ENCODE measurements around the gene AUTS2.

Gene AUTS2

DNA sequence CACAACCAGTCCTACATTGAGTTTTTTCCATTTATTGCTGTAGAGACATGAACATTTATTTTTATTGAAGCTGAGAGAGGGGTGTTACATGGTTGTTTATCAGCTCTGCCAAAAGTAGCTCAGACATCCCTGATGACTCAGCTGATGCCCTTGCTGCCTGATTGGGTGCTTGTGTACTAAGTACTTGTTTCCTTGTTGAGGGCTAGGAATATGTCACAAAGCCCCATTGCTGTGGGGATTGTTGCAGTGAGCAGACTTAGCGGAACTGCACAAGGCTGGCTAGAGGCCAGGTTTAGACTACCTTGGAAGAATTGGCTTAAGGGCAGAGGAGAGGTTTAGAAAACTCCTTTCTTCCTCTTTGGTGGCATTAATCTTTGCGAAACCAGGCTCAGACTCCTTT is 110.6 kb downstream of the AUTS2 start:
- no peak overlapping the region for H3K9ac ChIP-seq (ENCODE audit: insufficient read length, low read depth)
- no peaks in the 10 kb centered on the region for H3K9me3 ChIP-seq (ENCODE audit: insufficient read depth, low read length)
- no peak overlapping the region for H3K4me3 ChIP-seq (ENCODE audit: insufficient read length, low read depth)
- TF ChIP-seq SUZ12 (IDR thresholded peaks at IDR 0.05; ENCODE audit: extremely low read depth, insufficient read depth, insufficient read length) (no peak), ZNF274 (IDR thresholded peaks at IDR 0.05; ENCODE audit: low read depth, low read length) (no peak), YY1 (IDR thresholded peaks at IDR 0.05; ENCODE audit: insufficient read depth, insufficient read length) (no peak)
- no peaks in the 10 kb centered on the region for H3K27me3 ChIP-seq (ENCODE audit: insufficient read depth, insufficient read length)
- no peaks in the 10 kb centered on the region for H3K36me3 ChIP-seq (ENCODE audit: insufficient read depth, insufficient read length, low read length)
- no peak for DNase-seq (ENCODE audit: low read depth, low spot score)
- H3K4me1 ChIP-seq (ENCODE audit: insufficient read depth, insufficient read length), result no peaks in the 10 kb centered on the region

DNA sequence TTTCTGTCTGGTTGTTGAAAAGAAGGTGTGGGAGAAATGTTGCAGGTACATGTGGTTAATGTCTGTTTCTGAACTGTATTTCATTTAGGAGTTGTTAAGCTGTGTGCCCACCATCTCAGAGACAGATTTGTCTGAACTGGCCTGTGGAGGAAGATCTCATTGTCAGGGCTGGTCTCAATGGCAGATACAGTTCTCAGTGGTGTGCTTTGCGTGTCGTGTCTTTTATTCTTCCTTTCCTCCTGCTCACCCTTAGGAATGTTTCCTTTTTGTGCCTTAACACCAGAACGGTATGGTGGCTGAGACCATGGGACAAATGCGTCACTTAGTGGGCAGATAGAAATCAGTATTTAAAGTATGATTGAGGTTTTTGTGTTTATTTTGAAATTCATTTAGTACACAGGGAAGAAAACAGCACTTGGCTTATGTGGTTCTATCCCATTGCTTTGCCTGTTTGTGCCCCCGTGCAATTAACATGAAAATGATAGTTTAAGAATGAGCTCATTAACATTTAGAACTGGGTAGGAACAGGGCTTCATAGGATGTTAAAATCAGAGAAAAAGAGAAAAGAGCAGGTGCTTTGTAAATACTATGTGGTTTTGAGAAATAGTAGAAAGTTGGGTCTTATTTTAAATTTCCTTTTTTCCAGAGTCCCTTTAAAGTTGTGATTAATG is 112.6 kb downstream of the AUTS2 start:
- no peak for DNase-seq (ENCODE audit: low read depth, low spot score)
- no peaks in the 10 kb centered on the region for H3K4me1 ChIP-seq (ENCODE audit: insufficient read depth, insufficient read length)
- H3K27me3 ChIP-seq (ENCODE audit: insufficient read depth, insufficient read length), result no peaks in the 10 kb centered on the region
- TF ChIP-seq SUZ12 (IDR thresholded peaks at IDR 0.05; ENCODE audit: extremely low read depth, insufficient read depth, insufficient read length) (no peak), YY1 (IDR thresholded peaks at IDR 0.05; ENCODE audit: insufficient read depth, insufficient read length) (no peak), ZNF274 (IDR thresholded peaks at IDR 0.05; ENCODE audit: low read depth, low read length) (no peak)
- H3K9ac ChIP-seq (ENCODE audit: insufficient read length, low read depth), result no peak overlapping the region
- H3K36me3 ChIP-seq (ENCODE audit: insufficient read depth, insufficient read length, low read length), result no peaks in the 10 kb centered on the region
- H3K9me3 ChIP-seq (ENCODE audit: insufficient read depth, low read length), result no peaks in the 10 kb centered on the region
- no peak overlapping the region for H3K4me3 ChIP-seq (ENCODE audit: insufficient read length, low read depth)

DNA sequence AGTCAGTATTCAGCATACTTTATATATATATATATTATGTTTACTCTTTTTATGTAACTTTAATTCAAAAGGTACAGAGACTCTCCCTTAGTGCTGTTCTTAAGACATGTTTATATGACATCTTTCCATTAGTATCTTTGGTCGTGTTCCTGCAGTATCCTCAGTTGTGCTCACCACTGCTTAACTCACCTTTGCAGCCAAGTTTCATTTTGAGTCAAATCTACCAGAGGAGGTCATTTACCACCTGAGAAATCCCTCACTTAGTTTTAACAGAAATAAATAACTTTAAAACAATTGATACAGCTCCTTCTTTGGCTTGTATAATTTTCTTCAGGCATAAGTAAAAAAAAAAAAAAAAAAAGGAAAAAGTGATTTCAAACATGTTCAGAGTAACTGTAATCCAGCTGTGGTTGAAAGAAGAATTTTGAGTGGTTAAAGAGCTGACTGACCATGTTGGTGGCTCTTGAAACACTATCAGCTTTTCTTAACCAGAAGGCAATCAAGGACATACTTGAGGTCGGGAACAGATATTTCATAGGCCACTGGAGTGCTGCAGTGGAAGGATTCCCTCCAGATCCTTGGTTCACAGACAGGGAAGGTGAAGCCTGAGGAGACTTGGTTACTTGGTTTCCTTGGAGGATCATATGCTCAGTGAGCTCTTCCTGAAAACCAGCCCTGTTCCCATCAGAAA is 116.8 kb downstream of the AUTS2 start:
- TF ChIP-seq YY1 (IDR thresholded peaks at IDR 0.05; ENCODE audit: insufficient read depth, insufficient read length) (no peak), ZNF274 (IDR thresholded peaks at IDR 0.05; ENCODE audit: low read depth, low read length) (no peak)
- Histone ChIP-seq H3K4me3 (ENCODE audit: insufficient read length, low read depth) (no peak overlapping the region), H3K27me3 (ENCODE audit: insufficient read depth, insufficient read length) (no peaks in the 10 kb centered on the region), H3K9me3 (ENCODE audit: insufficient read depth, low read length) (no peaks in the 10 kb centered on the region), H3K4me1 (ENCODE audit: insufficient read depth, insufficient read length) (no peaks in the 10 kb centered on the region), H3K36me3 (ENCODE audit: insufficient read depth, insufficient read length, low read length) (no peaks in the 10 kb centered on the region), H3K9ac (ENCODE audit: insufficient read length, low read depth) (no peak overlapping the region)
- DNase-seq (ENCODE audit: low read depth, low spot score), result no peak

DNA sequence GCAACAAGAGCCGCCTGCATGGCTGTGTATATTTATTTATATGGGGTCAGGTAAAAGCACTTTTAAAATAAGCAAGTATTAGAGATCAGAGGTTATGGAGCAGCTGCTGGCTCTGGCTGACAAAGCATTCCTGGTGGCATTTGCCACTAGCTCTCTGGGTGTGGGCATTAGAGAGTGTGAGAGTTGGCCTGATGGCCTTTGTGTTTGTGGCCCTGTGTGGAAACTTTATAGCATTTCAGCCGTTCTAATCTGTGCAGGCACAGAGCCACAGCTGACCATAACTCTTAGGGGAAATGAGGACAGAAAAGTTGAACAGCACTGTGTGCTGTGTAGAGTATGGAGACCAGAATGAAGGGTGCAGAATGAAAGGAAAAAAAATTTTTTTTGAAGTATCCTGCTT is 118.9 kb downstream of the AUTS2 start:
- no peak overlapping the region for H3K4me3 ChIP-seq (ENCODE audit: insufficient read length, low read depth)
- no peaks in the 10 kb centered on the region for H3K36me3 ChIP-seq (ENCODE audit: insufficient read depth, insufficient read length, low read length)
- H3K9me3 ChIP-seq (ENCODE audit: insufficient read depth, low read length), result no peaks in the 10 kb centered on the region
- no peaks in the 10 kb centered on the region for H3K27me3 ChIP-seq (ENCODE audit: insufficient read depth, insufficient read length)
- TF ChIP-seq SUZ12 (IDR thresholded peaks at IDR 0.05; ENCODE audit: extremely low read depth, insufficient read depth, insufficient read length) (no peak), YY1 (IDR thresholded peaks at IDR 0.05; ENCODE audit: insufficient read depth, insufficient read length) (no peak)
- DNase-seq (ENCODE audit: low read depth, low spot score), result no peak
- no peak overlapping the region for H3K9ac ChIP-seq (ENCODE audit: insufficient read length, low read depth)
- H3K4me1 ChIP-seq (ENCODE audit: insufficient read depth, insufficient read length), result no peaks in the 10 kb centered on the region

DNA sequence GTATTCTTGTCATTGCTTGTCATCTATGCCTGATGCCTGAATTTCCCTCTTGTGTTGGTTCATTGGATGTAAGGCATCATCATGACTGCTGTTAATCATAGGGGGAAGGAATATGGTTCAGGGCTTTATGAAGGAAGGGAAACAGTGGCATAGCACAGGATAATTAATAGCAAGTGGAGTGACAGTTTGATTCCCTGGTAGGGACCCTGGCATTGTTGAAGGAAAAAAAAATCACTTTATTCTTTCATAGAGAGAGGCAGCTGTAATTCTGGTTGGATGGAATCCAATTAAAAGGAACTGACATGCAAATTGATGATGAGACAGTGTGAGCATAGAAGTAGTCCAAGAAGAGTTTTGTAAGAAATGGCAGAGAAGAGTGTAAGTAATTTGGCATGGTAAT is 121.4 kb downstream of the AUTS2 start:
- Histone ChIP-seq H3K27me3 (ENCODE audit: insufficient read depth, insufficient read length) (no peaks in the 10 kb centered on the region), H3K36me3 (ENCODE audit: insufficient read depth, insufficient read length, low read length) (no peaks in the 10 kb centered on the region), H3K9me3 (ENCODE audit: insufficient read depth, low read length) (no peaks in the 10 kb centered on the region), H3K9ac (ENCODE audit: insufficient read length, low read depth) (no peak overlapping the region), H3K4me3 (ENCODE audit: insufficient read length, low read depth) (no peak overlapping the region), H3K4me1 (ENCODE audit: insufficient read depth, insufficient read length) (no peaks in the 10 kb centered on the region)
- DNase-seq (ENCODE audit: low read depth, low spot score), result no peak
- TF ChIP-seq SUZ12 (IDR thresholded peaks at IDR 0.05; ENCODE audit: extremely low read depth, insufficient read depth, insufficient read length), result no peak
- TF ChIP-seq ZNF274 (IDR thresholded peaks at IDR 0.05; ENCODE audit: low read depth, low read length), result no peak
- TF ChIP-seq YY1 (IDR thresholded peaks at IDR 0.05; ENCODE audit: insufficient read depth, insufficient read length), result no peak

DNA sequence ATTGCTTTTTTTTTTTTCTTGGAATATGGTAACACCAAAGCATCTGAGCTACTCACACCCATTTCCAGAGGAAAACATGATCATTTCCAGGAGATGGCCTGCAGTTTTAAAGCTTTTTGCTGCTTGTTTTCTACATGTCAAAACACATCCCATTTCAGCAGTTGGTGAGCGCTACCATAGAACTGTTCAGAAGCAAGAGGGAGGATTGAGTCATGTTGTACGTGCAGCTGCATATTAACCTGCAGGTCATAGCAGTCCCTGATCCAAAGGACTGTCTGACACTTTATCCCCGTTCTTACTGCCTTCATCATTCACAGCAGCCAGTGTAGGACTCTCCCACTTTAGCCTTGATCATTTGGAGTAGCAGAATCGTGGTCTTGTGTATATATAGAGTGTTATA is 124.6 kb downstream of the AUTS2 start:
- Histone ChIP-seq H3K27me3 (ENCODE audit: insufficient read depth, insufficient read length) (no peaks in the 10 kb centered on the region), H3K36me3 (ENCODE audit: insufficient read depth, insufficient read length, low read length) (no peaks in the 10 kb centered on the region), H3K9ac (ENCODE audit: insufficient read length, low read depth) (no peak overlapping the region), H3K4me3 (ENCODE audit: insufficient read length, low read depth) (no peak overlapping the region), H3K4me1 (ENCODE audit: insufficient read depth, insufficient read length) (no peaks in the 10 kb centered on the region), H3K9me3 (ENCODE audit: insufficient read depth, low read length) (no peaks in the 10 kb centered on the region)
- DNase-seq (ENCODE audit: low read depth, low spot score), result no peak
- TF ChIP-seq ZNF274 (IDR thresholded peaks at IDR 0.05; ENCODE audit: low read depth, low read length) (no peak), YY1 (IDR thresholded peaks at IDR 0.05; ENCODE audit: insufficient read depth, insufficient read length) (no peak), SUZ12 (IDR thresholded peaks at IDR 0.05; ENCODE audit: extremely low read depth, insufficient read depth, insufficient read length) (no peak)

DNA sequence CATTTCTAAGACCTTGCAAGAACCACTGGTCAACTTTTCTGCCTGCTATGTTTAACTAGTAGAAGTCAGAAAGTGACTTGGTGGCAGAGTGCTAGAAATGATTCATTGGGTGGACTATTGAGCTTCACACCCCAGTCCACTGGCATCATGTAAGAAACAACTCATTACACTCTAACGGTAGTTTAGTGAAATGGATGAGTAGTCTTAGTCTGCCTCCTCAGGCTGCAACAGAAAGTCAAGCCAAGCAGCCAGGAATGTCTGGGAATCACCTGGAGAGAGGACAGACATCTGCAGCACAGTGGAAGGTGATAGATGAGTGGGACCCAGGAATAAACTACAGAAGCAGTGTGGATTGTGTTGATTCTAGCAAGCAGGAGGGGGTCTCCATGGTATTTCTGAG is 125.4 kb downstream of the AUTS2 start:
- H3K36me3 ChIP-seq (ENCODE audit: insufficient read depth, insufficient read length, low read length), result no peaks in the 10 kb centered on the region
- no peaks in the 10 kb centered on the region for H3K9me3 ChIP-seq (ENCODE audit: insufficient read depth, low read length)
- no peaks in the 10 kb centered on the region for H3K27me3 ChIP-seq (ENCODE audit: insufficient read depth, insufficient read length)
- no peak for DNase-seq (ENCODE audit: low read depth, low spot score)
- no peaks in the 10 kb centered on the region for H3K4me1 ChIP-seq (ENCODE audit: insufficient read depth, insufficient read length)
- H3K4me3 ChIP-seq (ENCODE audit: insufficient read length, low read depth), result no peak overlapping the region
- TF ChIP-seq SUZ12 (IDR thresholded peaks at IDR 0.05; ENCODE audit: extremely low read depth, insufficient read depth, insufficient read length), result no peak
- TF ChIP-seq YY1 (IDR thresholded peaks at IDR 0.05; ENCODE audit: insufficient read depth, insufficient read length), result no peak
- TF ChIP-seq ZNF274 (IDR thresholded peaks at IDR 0.05; ENCODE audit: low read depth, low read length), result no peak
- no peak overlapping the region for H3K9ac ChIP-seq (ENCODE audit: insufficient read length, low read depth)
